ENCODE measurements around the gene NLRC4. TPM values are rescaled to one million over a fixed set of nuclear protein-coding genes. Genes with fewer than 3 reads are reported as not detected.
"Not testable (repeated sequence)": the region's sequence is repeated elsewhere in the genome, so short reads cannot be mapped to it uniquely, and the experiment has no call there.

Gene NLRC4, protein sequence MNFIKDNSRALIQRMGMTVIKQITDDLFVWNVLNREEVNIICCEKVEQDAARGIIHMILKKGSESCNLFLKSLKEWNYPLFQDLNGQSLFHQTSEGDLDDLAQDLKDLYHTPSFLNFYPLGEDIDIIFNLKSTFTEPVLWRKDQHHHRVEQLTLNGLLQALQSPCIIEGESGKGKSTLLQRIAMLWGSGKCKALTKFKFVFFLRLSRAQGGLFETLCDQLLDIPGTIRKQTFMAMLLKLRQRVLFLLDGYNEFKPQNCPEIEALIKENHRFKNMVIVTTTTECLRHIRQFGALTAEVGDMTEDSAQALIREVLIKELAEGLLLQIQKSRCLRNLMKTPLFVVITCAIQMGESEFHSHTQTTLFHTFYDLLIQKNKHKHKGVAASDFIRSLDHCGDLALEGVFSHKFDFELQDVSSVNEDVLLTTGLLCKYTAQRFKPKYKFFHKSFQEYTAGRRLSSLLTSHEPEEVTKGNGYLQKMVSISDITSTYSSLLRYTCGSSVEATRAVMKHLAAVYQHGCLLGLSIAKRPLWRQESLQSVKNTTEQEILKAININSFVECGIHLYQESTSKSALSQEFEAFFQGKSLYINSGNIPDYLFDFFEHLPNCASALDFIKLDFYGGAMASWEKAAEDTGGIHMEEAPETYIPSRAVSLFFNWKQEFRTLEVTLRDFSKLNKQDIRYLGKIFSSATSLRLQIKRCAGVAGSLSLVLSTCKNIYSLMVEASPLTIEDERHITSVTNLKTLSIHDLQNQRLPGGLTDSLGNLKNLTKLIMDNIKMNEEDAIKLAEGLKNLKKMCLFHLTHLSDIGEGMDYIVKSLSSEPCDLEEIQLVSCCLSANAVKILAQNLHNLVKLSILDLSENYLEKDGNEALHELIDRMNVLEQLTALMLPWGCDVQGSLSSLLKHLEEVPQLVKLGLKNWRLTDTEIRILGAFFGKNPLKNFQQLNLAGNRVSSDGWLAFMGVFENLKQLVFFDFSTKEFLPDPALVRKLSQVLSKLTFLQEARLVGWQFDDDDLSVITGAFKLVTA
- under 1 TPM; 0.13 TPM for total RNA-seq

DNA sequence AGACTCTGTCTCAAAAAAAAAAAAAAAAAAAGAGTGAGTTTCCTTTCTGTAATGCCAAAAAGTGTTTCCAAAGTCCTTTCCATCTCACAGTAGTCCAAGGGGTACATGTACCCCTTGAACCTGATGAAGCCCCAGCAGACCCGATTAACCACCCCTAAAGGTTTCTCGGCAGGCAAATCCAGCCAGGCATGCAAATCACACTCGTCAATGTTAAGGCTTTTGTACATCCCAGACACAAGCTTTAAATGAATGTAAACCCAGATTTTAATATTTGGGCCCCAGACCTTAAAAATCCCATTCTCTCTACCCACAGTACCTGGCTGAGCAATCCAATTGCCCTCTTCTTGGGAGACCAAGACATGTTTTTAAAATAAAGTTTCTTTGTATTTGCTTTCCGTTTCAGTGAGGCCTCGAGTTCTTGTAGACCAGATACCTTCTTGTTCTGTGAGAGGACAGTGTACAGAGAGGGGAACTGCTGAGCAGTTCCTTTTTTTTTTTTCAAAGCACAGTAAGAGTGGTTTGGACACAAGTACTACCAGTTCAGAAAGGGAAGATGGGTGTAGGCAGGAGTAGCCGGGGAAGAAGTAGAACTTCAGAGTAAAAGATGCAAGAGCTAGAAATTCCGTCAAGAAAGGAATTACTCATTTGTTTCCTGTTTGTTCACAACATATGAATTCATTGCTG, at the start of gene NLRC4:
NLRC4 (minus strand) TSS at position 465 of the 684 bp plus-strand sequence. CDS start 8,111 bp downstream, outside the sequence.
- Mint-ChIP-seq H3K4me1 (peaks cover 6% of the 10 kb centered on the region), H3K36me3 (ENCODE audit: low read depth) (no peaks in the 10 kb centered on the region), H3K4me3 (peak within 1 kb of the TSS; percentile 65), H3K9me3 (no peaks in the 10 kb centered on the region), H3K27ac (peak within 1 kb of the TSS; percentile 75), H3K27me3 (no peaks in the 10 kb centered on the region)
- ATAC-seq (replicated peaks): peak; percentile 47

DNA sequence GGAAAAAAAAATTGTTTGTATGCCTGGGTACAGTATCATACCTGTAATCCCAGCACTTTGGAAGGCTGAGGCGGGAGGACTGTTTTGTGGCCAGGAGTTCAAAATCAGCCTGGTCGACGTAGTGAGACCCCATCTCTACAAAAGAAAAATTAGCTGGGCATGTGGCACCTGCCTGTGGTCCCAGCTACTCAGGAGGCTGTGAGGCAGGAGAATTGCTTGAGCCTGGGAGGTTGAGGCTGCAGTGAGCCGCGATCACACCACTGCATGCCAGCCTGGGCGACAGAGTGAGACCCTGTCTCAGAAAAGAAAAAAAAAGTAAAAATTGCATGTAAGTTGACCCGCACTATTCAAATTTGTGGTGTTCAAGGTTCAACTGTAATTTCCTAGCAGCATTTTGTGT, 45.9 kb upstream of the NLRC4 start:
- H3K36me3 Mint-ChIP-seq (ENCODE audit: low read depth): peaks cover 35% of the 10 kb centered on the region
- ATAC-seq (replicated peaks): no peak
- H3K27me3 Mint-ChIP-seq: no peaks in the 10 kb centered on the region
- no peak overlapping the region for H3K27ac Mint-ChIP-seq
- H3K9me3 Mint-ChIP-seq: no peaks in the 10 kb centered on the region
- no peak overlapping the region for H3K4me3 Mint-ChIP-seq
- no peaks in the 10 kb centered on the region for H3K4me1 Mint-ChIP-seq

DNA sequence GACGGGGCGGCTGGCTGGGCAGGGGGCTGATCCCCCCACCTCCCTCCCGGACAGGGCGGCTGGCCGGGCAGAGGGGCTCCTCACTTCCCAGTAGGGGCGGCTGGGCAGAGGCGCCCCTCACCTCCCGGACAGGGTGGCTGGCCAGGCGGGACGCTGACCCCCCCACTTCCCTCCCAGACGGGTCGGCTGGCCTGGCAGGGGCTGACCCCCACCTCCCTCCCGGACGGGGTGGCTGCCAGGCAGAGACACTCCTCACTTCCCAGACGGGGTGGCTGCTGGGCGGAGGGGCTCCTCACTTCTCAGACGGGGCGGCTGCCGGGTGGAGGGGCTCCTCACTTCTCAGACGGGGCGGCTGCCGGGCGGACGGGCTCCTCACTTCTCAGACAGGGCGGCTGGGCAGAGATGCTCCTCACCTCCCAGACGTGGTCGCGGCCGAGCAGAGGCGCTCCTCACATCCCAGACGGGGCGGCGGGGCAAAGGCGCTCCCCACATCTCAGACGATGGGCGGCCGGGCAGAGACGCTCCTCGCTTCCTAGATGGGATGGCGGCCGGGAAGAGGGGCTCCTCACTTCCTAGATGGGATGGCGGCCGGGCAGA, 29.4 kb upstream of the NLRC4 start:
- H3K4me1 Mint-ChIP-seq; H3K27me3 Mint-ChIP-seq; H3K27ac Mint-ChIP-seq; ATAC-seq (replicated peaks); H3K4me3 Mint-ChIP-seq; H3K9me3 Mint-ChIP-seq: not testable (repeated sequence)
- H3K36me3 Mint-ChIP-seq (ENCODE audit: low read depth): peaks cover 60% of the 10 kb centered on the region

DNA sequence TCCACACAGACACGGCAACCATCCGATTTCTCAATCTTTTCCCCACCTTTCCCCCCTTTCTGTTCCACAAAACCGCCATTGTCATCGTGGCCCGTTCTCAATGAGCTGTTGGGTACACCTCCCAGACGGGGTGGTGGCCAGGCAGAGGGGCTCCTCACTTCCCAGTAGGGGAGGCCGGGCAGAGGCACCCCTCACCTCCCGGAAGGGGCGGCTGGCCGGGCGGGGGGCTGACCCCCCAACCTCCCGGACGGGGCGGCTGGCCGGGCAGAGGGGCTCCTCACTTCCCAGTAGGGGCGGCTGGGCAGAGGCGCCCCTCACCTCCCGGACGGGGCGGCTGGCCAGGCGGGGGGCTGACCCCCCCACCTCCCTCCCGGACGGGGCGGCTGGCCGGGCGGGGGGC, 28.8 kb upstream of the NLRC4 start:
- H3K36me3 Mint-ChIP-seq (ENCODE audit: low read depth): peaks cover 56% of the 10 kb centered on the region
- not testable (repeated sequence) for H3K4me3 Mint-ChIP-seq; H3K4me1 Mint-ChIP-seq; H3K27me3 Mint-ChIP-seq; ATAC-seq (replicated peaks); H3K9me3 Mint-ChIP-seq; H3K27ac Mint-ChIP-seq

DNA sequence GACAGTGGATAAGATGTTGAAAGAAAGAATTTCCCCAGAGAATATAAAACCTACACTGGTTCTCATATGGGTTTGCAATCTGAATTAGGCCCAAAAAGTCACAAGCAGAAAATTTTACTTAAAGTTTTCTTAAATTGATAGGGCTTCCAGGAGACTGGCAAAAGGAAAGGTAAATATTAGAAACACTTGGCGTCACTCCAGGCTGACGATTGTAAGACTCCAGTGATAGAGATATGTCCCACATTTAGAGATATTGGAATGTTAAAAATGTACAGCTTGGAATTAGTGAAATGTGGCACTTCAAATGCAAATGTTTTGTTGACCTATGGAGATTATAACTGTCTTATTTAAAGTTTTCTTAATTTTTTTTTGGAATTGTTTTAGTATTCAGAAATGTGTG, 27.1 kb upstream of the NLRC4 start:
- Mint-ChIP-seq H3K36me3 (ENCODE audit: low read depth) (peaks cover 42% of the 10 kb centered on the region), H3K27ac (no peak overlapping the region), H3K4me1 (peaks cover 17% of the 10 kb centered on the region), H3K4me3 (no peak overlapping the region), H3K27me3 (no peaks in the 10 kb centered on the region), H3K9me3 (no peaks in the 10 kb centered on the region)
- no peak for ATAC-seq (replicated peaks)

DNA sequence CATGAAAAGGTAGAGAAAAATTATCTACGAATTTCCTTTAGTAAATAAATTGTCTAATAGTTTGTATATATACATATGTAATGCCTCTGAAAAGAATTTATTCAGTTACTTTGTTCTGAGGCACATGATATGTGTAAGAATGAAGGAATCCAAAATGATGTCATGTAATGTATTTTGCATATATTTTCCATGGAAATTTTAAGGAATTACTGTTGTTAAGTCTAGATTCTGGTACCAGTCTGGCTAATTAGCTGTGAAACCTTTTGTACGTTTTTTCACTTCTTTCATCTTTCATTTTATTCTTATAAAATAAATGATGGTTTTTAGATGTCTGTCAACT, 25.3 kb upstream of the NLRC4 start:
- no peak overlapping the region for H3K4me3 Mint-ChIP-seq
- peaks cover 37% of the 10 kb centered on the region for H3K36me3 Mint-ChIP-seq (ENCODE audit: low read depth)
- peaks cover 19% of the 10 kb centered on the region for H3K4me1 Mint-ChIP-seq
- ATAC-seq (replicated peaks): no peak
- no peaks in the 10 kb centered on the region for H3K27me3 Mint-ChIP-seq
- no peaks in the 10 kb centered on the region for H3K9me3 Mint-ChIP-seq
- no peak overlapping the region for H3K27ac Mint-ChIP-seq

DNA sequence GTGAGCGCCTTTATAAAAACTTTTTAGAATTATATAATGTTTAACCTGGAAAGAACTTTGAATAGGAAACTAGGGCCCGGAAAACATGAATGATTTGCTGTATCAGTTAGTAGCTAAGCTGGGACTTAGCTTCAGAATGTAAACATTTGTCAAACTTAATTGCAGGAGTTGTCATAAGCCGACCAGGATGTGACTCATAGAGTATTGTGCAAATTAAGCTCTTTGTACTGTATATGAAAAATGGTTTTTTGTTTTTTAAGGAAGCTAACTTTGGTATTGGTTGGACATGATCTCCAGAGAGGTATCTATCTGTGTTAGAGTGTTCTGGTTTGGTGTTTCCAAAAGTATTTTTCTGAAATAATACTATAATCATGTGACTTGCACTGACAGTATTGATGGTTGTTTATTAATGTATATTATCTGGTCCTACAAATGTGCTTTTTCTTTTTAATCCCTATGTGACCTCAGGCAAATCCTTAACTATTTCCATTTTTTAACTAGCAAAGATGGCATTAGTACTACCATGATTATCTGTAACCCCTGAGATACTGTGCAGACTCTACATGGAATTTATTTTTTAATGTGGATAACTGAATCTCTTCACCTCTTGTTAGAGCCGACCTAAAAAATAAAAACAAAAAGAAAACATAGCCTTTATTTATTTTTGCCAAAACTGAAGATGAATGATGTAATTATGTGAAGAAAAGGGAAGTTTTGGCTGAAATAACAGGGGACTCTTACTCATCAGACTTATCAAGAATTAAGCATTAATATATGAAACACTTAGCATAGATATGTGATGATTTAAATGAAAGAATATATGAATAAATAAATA, 24.7 kb upstream of the NLRC4 start:
- H3K36me3 Mint-ChIP-seq (ENCODE audit: low read depth): peaks cover 40% of the 10 kb centered on the region
- no peaks in the 10 kb centered on the region for H3K27me3 Mint-ChIP-seq
- H3K4me3 Mint-ChIP-seq: peak overlapping the region; percentile 52
- H3K9me3 Mint-ChIP-seq: no peaks in the 10 kb centered on the region
- H3K4me1 Mint-ChIP-seq: peaks cover 25% of the 10 kb centered on the region
- ATAC-seq (replicated peaks): peak; percentile 85
- peak overlapping the region; percentile 87 for H3K27ac Mint-ChIP-seq

DNA sequence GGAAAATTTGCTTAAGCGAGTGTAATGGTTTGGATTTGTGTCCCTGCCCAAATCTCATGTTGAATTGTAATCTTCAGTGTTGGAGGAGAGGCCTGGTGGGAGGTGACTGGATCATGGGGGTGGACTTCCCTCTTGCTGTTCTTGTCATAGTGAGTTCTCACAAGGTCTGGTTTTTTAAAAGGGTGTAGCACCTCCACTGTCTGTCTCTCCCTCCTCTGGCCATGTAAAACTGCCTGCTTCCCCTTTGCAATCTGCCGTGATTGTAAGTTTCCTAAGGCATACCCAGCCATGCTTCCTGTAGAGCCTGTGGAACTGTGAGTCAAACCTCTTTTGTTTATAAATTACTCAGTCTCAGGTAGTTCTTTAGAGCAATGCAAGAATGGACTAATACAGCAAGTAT, 19.6 kb upstream of the NLRC4 start:
- Mint-ChIP-seq H3K36me3 (ENCODE audit: low read depth) (peaks cover 61% of the 10 kb centered on the region), H3K27me3 (no peaks in the 10 kb centered on the region), H3K27ac (peak overlapping the region; percentile 14), H3K4me1 (peaks cover 32% of the 10 kb centered on the region), H3K4me3 (peak overlapping the region; percentile 30), H3K9me3 (no peaks in the 10 kb centered on the region)
- ATAC-seq (replicated peaks): peak; percentile 79

DNA sequence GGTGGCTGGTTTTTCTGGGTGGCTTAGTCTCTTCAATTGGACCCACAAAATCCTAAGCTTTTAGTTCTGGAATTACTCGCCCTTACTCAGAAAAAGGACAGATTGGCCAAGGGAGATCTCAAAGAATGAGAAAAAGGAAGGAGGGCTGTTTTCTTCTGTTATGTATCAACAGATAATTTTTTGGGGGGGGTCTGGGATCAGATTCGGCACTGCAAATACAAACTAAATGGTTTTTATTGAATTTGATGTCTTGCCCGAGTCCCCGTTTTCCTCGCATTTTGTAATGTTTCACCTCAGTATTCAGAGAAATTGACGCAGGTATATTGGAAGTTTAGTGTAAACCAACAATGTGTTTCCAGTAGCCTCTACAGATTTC, 13.8 kb upstream of the NLRC4 start:
- peak overlapping the region; percentile 90 for H3K4me3 Mint-ChIP-seq
- H3K4me1 Mint-ChIP-seq: peaks cover 5% of the 10 kb centered on the region
- H3K27ac Mint-ChIP-seq: peak overlapping the region; percentile 96
- no peaks in the 10 kb centered on the region for H3K27me3 Mint-ChIP-seq
- no peaks in the 10 kb centered on the region for H3K9me3 Mint-ChIP-seq
- peaks cover 28% of the 10 kb centered on the region for H3K36me3 Mint-ChIP-seq (ENCODE audit: low read depth)
- no peak for ATAC-seq (replicated peaks)

DNA sequence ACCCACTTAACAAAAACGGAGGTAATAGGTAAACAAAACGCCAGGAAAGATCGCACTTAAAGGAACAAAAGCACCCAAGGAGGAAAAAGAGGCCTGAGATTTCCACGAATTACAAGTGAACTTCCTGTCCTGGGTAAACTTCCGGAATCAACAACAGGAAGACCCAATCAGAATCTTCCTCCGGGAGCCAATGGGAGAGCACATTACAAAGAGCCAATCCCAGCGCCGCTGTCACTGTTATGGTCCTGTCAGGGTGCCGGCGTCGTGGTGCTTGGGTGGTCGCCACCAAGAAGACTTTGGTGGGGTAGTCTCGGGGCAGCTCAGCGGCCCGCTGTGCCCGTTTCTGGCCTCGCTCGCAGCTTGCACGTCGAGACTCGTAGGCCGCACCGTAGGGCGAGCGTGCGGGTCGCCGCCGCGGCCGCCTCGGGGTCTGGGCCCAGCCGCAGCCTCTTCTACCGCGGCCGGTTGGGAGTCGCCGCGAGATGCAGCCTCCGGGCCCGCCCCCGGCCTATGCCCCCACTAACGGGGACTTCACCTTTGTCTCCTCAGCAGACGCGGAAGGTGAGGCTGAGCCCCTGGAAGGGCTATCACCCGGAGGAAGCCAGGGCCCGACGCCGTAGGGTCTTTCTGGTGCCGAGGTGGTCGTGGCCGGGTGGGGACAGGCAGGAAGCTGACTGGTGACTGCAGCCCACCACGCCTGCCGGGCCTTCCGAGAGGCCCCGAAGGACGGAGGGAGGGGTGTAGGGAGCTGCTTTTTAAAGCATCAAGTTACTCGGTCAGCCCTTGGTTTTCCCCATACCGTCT, 13.2 kb upstream of the NLRC4 start, which contains the start of gene YIPF4:
YIPF4 (plus strand) TSS at position 231 of the 804 bp plus-strand sequence; CDS start at position 483, 252 bp downstream.
- H3K27me3 Mint-ChIP-seq: no peaks in the 10 kb centered on the region
- H3K4me3 Mint-ChIP-seq: peak within 1 kb of the TSS; percentile 90
- no peaks in the 10 kb centered on the region for H3K4me1 Mint-ChIP-seq
- H3K27ac Mint-ChIP-seq: peak within 1 kb of the TSS; percentile 96
- ATAC-seq (replicated peaks): peak; percentile 99
- H3K36me3 Mint-ChIP-seq (ENCODE audit: low read depth): peaks cover 22% of the 10 kb centered on the region
- no peaks in the 10 kb centered on the region for H3K9me3 Mint-ChIP-seq

DNA sequence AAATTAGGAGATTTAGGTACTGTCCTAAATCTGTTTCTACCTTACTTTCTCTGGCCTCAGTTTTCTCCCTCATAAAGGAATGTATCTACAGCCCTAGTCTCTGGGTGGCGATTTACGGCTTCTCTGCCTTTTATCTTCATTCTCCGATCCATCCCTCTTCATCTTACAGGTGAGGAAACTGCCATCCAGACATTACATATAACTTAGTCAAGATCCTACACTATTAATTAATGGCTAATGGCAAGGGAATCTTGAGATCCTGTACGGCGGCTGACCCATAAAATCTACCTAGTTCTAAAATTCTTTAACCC, 12.6 kb upstream of the NLRC4 start:
- Mint-ChIP-seq H3K36me3 (ENCODE audit: low read depth) (peaks cover 18% of the 10 kb centered on the region), H3K27ac (peak overlapping the region; percentile 96), H3K4me1 (no peaks in the 10 kb centered on the region), H3K27me3 (no peaks in the 10 kb centered on the region), H3K4me3 (peak overlapping the region; percentile 90), H3K9me3 (no peaks in the 10 kb centered on the region)
- ATAC-seq (replicated peaks): no peak

DNA sequence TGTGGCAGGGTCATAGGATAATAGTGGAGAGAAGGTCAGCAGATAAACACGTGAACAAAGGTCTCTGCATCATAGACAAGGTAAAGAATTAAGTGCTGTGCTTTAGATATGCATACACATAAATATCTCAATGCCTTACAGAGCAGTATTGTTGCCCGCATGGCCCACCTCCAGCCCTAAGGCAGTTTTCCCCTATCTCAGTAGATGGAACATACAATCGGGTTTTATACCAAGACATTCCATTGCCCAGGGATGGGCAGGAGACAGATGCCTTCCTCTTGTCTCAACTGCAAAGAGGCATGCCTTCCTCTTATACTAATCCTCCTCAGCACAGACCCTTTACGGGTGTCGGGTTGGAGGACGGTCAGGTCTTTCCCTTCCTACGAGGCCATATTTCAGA, 11.1 kb upstream of the NLRC4 start:
- not testable (repeated sequence) for H3K4me3 Mint-ChIP-seq; ATAC-seq (replicated peaks); H3K4me1 Mint-ChIP-seq; H3K27me3 Mint-ChIP-seq; H3K9me3 Mint-ChIP-seq; H3K36me3 Mint-ChIP-seq (ENCODE audit: low read depth); H3K27ac Mint-ChIP-seq

DNA sequence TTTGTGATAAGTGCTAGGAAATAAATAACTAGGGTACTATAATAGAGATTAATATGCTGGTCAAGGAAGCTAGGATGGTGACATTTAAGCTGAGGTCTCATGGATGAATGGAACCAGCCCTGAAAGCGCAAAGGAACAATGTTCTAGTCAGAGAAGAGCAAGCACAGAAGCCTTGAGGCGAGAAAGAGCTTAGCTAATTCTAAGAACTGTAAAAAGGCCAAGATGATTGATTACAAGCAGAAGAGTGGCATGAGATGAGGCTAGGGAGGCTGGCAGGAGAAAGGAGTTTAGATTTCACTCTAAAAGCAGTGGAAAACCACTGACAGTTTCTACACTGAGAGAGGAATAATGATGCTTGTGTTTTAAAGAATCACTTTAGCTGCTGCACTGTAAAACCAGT, 9.6 kb upstream of the NLRC4 start:
- Mint-ChIP-seq H3K27me3 (no peaks in the 10 kb centered on the region), H3K27ac (no peak overlapping the region), H3K36me3 (ENCODE audit: low read depth) (no peaks in the 10 kb centered on the region), H3K9me3 (no peaks in the 10 kb centered on the region), H3K4me3 (no peak overlapping the region), H3K4me1 (no peaks in the 10 kb centered on the region)
- ATAC-seq (replicated peaks): no peak

Data from activated T-helper 17 cell treated with anti-CD3 and anti-CD28 coated beads, Interleukin-2, amount 50 U/mL, for 72 hours (primary cell).